NCI-H524 treated with DMSO at 0.1 percent for 48 hours (cell line): ENCODE data around the gene CNPPD1.

Experiments
- DNase-seq: peaks from one replicate; lab custom pipeline; 2025; lab: John Stamatoyannopoulos, UW

The CNPPD1 gene

DNA sequence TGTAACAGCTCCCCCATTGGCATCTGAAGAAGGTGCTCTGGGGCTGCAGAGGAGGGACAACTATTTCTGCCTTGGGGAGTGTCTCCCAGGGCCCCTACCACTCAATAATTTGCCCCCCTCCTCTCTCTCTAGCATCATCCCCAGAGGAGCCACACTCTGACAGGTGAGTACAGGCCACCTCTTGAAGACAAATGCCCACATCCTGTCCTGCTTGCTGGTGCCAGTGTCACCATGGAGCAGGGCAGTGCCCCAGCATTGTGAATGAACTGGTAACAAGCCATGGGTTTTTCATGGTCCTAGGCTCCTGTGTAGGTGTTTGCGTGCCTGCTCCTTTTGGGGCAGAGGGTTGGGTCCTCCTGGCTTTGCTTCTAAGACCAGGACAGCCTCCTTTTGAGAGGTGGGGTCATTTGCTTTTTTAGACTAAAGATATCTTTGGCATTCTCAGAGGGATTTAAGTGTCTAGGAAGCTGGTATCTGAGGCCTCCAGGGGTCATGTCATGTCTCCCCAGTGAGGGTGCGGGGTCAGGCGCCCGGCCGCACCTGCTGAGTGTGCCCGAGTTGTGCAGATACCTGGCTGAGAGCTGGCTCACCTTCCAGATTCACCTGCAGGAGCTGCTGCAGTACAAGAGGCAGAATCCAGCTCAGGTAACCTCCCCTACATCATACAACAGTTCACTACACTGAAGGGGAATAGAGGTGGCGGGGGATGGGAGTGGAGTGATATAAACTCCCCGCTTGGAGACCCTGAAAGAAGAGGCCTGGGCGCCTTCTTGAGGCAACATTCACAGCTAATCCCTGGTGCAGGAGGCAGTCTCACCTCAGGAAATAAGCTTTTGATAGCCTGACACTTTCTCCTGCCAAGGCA, 3.1 kb upstream of the CNPPD1 start:
- no peak for DNase-seq

DNA sequence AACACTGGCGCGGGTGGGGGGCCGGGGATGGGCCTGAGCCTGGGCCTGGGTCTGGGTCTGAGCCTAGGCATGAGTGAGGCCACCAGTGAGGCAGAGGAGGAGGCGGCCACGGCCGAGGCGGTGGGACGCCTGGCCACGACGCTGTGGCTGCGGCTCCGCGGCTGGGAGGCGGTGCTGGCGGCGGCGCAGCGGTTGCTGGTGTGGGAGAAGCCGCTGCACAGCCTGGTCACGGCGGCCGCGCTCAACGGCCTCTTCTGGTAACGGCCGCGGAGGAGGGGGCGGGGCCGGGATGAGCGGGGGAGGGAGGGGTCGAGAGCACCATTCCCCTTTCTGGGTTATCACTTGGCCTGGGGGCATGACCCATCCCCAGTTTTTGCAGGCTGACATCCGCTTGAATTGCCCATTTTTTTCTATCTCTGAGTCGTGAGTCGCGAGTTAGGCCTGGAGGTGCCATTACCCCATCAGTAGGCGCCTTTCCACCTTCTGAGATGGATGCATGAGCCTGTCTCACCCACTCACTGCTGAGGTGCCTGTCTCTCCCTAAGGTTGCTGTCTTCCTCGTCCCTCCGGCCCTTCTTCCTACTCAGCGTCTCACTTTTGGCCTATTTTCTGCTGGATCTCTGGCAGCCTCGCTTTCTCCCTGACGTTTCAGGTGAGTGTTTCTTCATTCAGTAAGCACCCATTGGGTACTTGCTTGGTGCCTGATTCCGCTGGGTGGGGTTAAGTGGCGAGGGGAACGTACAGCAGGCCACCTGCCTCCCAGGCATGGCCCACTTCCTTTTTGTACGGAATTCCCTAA, 1.9 kb upstream of the CNPPD1 start:
- no peak for DNase-seq

DNA sequence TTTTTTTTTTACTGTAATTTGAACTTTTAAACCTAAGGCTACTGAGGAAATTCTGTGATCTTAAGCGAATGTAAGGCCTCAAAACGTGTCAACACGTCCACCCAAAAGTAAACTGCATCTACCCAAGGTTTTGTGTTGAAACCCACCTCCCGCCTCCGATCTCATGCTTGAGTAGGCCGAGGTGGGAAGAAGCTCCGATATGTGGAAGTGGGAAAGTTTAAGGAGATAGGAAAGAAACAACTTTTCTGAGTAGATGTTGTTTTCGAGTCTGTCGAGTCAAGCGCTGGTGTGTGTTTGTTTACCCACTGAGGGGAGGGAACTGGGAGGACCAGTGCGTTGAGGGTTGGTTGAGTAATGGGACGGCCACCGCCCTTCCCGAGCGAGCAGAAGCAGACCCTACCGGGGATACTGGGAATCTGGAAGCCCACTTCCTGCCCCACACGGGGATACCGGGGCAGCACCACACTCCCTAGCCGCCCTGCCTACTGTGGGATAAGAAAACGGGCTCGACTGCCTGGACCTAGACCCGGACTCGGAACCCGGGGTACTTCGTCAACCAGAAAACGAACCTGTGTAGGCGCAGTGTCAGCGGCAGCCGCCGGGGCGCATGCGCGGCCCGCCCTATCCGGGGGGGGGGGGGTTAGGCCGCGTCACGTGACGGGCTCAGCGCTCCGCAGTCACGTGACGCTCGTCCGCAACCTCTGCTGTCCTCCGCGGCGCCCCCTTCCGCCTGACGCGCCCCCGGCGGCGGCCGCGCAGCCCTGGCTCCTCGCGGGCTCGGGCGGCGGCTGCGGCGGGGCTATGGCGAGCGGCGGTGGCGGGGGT, 1.0 kb upstream of the CNPPD1 start, which contains the start of gene RETREG2:
TSS of gene RETREG2 (plus strand) at position 724 of the 825 bp plus-strand sequence. CDS start at position 802, 78 bp downstream.
- DNase-seq = peak; percentile 28

DNA sequence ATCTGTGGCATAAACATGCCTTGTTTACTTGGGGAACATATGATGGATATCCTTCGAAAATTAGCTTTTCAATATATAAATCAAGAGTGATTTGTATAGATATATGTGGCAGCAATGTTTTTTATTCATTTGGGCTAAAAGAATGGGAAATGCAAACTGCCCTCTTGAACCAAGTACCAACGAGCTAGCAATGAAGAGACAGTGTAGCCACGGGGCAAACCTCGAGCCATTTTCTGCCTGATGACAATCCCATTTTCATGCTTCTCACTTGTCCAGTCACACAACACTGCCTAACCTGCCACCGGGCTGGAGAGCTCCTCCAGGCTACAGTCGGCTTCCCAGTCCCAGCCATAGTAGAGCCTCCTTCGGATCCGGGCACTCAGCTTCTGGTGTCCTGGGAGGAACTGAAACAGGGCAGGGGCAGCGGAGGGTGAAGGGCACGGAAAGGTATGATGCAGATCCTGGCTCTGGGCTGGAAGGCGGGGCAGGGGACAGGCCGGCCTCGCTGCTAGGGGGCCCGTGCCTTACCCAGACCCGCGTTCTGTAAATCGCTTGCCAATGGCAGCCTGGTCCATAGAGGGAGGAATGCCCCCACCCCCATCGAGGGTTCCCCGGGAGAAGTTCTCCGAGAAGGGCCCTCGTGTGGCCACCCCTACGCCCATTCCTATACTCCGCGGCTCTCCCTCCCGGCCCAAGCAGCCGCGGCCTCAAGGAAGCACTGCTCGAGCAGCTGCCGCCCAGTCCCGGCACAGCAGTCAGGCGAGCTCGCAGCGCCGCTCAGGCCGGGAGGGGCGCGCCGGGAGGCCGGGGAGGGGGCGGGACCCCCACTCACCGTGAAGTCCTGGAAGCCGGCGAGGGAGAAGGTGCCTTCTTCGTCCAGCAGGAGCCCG, 552 bp downstream of the CNPPD1 start:
- DNase-seq = no peak

DNA sequence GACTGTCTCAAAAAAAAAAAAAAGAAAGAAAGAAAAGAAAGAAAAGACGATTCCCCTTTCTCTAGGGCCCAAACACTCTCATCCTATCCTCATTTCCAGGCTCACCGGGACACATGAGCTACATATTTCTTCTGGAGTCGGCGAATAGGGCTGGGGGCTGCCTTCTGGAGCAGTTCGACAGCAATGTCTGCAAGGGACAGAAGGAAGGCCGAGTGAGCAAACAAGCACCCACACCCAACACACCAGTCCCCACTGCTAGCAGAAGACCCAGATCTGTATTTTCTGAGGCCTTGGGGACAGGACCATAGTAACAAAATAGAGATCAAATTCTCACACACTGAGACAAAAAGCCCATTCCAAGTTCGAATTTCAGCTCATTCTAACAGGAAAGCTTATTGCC, 1.2 kb downstream of the CNPPD1 start:
- no peak for DNase-seq

DNA sequence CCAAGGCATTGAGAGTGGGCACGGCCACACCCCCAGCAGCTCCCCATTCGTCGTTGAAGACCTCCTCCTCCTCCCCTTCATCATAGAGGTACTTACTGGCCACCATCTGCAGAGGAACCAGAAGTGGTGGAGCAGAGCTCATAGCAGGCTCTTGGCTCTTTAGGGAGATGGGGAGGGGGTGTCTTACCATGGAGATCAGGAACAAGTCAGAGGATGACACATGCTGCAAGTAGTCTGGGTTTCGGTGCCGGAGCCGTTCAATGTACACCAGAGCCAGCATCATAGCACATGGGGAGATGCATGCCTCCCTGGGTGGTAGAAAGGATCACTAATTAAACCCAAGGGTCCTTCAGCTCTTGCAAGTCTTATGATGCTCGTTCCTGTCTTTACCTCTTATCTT, 1.9 kb downstream of the CNPPD1 start:
- DNase-seq = no peak

DNA sequence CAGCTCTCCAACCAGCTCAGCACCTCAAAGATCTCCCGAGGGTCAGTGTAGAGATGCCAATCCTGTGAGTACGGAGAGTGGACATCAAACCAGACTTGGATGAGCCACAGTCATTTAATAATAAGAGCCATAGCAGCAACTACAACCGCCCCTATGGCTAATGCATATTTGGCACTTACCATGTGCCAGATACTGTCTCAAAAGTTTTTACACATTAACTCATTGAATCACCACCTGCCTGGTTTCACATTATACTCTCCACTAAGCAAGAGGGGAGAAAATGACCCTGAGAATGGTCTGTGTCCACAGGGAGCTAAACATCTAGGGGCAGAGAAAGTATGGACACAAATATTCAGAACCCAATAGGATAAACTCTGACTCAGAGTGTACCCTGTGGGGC, 2.6 kb downstream of the CNPPD1 start:
- no peak for DNase-seq

DNA sequence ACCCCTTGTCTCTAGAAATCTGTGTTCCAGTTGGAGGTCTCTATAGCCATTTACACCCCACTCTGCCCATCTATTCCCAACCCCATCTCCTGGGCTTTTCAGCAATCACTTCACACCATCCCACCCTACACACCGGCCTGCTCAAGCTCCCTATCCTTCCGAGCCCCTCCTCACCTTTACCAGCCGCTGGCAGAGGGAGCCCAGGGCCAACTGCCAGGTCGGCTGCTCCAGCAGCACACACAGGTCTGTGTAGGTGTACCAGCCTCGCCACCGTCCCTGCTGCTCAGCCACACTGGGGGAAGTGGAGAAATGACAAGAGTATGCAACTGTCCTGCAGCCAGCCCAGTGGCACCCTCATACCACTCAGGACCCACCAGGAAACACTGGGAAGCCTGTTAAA, 3.5 kb downstream of the CNPPD1 start:
- no peak for DNase-seq

DNA sequence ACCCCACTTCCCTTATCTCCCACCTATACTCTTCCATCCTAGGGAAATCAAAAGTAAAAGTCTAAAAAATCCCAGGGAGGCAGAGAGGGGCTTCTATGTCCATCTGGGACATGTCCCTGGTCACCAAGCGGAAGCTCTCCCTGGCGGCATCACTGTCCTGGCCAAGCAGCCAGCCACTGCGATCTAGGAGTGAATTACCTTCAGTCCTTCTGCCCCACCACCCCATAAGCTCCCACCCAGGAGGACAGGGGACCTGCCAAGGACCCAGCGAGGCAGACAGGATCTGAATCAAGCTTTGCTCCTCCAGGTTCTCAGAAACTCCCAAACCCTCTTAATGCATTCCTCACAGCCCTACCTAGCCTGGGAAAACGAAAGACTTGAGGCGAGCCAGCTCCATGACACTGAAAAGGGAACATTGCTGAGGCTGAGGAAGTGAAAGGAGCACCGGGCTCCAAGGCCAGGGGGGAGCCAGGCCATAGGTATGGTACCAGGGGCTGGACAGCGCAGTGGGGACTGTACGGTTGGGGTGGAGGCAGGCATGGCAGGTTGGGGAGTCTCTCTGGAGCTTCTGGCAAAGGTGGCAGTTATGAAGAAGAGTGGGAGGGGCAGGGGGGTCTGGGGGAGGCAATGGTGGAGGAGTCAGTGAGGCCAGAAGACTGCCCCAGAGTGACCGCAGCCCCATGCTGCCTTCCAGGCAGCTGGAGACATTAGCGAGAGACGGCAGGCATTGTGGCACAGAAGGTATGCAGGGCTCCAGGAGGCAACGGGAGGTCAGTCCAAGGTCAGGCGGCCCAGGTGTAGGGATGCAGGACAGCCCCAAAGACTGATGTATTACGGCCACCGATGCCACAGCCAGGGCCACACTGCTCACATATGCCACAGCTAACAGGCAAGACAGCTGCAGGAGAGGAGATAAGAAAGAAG, 4.2 kb downstream of the CNPPD1 start:
- no peak for DNase-seq

DNA sequence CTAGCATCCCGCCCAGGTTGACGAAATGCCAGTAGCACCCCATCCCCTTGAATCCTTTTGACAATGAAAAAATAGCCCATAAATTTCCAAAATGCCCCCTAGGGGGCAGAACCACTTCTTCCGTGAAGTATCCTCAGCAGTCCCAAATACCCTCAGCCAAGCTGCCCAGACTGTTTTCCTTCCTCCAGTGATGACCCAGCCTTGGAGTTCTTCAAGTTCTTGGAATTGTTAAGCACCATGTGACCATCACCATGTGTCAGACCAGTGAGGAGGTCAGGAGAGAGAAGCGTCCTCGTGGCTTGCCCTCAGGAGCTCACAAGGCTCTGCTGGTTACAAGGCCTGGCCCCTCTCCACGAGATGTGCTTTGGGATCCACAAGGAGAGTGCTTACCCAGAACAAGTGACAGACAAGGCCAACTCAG, 5.5 kb downstream of the CNPPD1 start:
- no peak for DNase-seq

DNA sequence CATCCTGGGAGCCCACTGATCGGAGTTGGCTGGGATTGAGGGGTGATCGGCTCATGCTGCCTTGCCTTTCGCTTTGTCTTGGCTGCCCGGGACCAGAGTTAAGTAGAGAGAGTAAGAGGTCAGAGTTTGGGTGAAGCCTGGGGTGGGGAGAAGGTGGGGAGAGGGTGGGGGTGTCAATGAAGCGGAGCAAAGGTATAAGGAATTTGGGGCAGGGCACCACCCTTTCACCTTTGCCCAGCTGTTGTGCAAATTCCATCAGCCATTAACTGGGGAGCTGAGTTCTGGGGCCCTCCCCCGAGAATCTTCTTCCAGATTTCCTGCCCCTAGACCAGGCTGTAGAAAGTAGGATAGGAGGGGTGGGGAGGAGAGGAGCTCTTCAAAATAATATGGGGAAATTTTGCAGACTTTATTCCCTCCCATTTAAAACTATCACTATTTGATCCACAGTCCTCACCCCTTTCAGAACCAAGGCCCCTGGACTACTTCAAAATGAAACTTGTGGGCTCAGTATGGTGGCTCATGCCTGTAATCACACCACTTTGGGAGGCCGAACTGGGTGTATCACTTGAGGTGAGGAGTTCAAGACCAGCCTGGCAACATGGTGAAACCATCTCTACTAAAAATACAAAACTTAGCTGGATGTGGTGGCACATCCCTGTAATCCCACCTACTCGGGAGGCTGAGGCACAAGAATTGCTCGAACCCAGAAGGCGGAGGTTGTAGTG, 6.6 kb downstream of the CNPPD1 start, which contains the start of gene SLC23A3:
TSS of gene SLC23A3 (minus strand) at position 100 of the 725 bp plus-strand sequence. CDS start at position 55, 45 bp downstream.
- no peak for DNase-seq

DNA sequence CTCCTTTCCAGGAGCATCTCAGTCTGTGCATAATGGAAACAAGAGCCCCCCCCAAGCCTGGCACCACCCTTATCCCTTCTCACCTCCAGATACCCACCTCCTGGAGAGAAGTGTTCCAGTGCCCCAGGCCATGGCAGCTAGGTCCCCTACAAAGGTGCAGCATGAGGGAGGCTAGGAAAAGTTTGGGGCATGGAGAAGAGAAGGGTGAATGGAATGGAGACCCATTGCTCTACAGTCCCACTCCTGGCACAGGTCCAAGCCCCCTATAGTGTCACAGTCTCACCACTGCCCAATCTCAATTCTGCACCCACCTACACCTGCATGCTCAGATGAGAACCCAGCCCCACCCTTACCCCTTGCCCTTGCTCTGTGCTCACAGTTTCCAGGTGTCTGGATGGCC, 7.8 kb downstream of the CNPPD1 start:
- no peak for DNase-seq

DNA sequence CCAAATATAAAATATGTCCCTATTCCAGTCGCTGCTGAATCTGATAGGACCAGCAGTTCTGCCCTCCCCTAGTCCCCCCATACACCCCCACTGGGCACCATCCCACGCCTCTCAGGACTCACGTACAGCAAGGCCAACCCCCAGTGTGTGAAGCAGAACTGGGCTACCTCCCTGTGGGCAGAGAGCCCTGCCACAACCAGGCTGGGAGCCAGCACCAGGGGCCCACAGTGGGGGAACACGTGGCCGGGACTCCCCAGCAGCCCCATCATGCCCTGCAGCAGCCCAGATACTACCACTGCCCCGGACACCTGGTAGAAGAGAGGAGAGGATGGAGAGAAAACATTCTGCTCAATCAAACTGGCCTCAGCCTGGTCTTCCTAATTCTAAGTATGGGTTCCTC, 8.2 kb downstream of the CNPPD1 start:
- DNase-seq = no peak

DNA sequence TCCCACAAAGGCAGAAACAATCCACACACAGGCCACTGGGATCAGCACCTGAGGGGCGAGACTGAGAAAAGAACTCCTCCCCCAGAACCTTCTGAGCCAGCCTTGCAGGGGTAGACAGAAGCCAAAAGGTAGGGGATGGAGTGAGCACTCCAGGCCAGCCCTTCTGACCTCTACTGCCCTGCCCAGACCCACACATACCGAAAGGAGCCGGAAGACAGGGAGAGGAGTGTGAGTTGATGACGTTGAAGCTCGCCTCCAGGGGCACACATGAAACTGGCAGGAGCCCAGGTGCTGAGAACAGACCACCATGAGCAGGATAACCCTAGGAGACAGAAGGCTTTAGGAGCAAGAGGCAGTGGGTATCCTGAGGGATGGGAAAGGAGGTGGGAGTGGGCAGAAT, 8.7 kb downstream of the CNPPD1 start:
- DNase-seq = no peak

DNA sequence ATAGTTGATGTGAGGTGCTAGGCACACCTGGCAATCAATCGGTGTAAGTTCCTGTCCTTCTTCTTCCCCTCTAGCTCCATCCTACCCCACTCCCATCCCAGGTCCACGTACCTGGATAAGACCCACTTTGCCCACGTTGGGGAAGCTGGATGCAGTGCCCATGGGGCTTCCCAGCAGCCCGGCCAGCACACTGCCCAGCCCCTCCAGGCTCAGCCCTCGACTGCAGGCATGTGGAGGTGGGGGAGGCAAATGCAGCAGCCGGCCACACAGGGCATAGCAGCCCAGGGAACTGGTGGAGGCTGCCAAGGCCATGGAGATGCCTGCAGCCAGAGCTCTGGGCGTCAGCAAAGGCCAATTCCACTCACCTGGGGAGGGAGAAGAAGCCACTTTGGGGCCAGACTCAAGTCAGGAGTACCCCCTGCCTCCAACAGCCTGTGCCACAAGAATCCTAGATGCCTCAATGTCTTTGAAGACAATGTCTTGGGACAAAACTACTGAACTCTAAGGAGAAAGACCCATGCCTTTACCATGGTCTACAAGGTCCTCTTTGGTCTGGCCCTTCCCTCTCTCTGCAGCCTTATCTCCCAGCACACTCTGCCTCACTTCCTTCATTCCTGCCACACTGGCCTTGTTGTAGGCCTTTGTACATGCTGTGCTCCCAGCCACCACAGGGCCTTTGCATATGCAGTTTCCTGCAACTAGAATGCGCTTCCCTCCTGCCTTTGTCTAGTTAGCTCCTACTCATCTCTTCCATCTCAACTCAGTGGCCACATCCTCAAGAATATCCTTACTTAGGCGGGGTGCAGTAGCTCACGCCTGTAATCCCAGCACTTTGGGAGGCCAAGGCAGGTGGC, 11.4 kb downstream of the CNPPD1 start:
- no peak for DNase-seq

DNA sequence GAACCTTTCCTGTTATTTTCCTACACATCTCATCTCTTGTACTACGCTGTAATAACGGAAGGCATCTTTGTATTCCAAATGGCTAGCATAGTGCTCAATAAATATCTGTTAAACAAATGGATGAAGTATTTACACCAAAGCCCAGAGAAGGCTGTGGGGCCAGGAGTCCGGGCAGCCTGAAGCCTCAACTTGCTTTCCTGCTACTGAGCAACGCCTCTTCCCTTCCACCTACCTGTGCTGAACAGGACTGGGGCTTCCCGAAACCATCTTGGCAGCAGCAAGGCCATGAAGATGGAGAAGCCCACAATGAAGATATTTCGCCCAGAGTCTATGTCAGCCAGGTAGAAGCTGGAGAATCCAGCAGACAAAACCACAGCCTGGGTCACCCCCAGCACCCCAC, 13.6 kb downstream of the CNPPD1 start:
- DNase-seq = no peak

DNA sequence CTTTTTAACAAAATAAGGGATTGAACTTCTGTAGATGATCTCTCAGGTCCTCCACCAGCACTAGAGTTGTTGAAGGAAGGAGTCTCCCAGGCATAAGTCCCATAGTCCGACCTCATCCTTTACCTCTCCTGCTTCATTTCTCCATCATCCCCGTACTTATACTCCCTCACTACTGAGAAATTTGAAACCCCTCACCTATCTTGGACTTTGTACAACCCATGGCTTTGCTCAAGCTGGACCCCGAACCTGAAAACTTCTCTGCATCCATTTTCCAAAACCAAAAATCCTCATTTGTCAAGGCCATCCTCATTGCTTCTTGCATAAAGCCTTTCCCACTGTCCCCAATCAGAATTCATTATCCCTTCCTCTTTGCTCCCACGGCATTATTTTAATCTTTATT, 15.6 kb downstream of the CNPPD1 start:
- DNase-seq = no peak
